ENCODE measurements around the gene CYFIP1. TPM values are rescaled to one million over a fixed set of nuclear protein-coding genes. Genes with fewer than 3 reads are reported as not detected.

Gene CYFIP1
- total and polyA plus RNA-seq, 2 of the 13 experiments (the other 11 are each of a cell fraction or from before 2014, with no cell fraction given) = 38.1 to 58.3 TPM

GRCh38 chr15:22947101-22948000 is 32.8 kb downstream of the CYFIP1 start:
- FAIRE-seq (no peak), DNase-seq (ENCODE audit: low spot score) (no peak)

More at GRCh38 chr15:22947101-22948000, 32.8 kb downstream of the CYFIP1 start:
- Histone ChIP-seq H3K27ac (ENCODE audit: extremely low read length, insufficient read depth, low read length) (no peak overlapping the region), H2AFZ (ENCODE audit: low read length) (no peak overlapping the region), H3K4me2 (ENCODE audit: low read depth, low read length) (no peak overlapping the region), H4K20me1 (ENCODE audit: insufficient read depth, low read length) (0 out of 2 replicates have a peak, but pooled peaks cover 10% of the 10 kb centered on the region), H3K9me3 (ENCODE audit: low read length) (no peaks in the 10 kb centered on the region), H3K79me2 (ENCODE audit: insufficient read depth, low read length) (peaks cover 39% of the 10 kb centered on the region), H3K36me3 (replicated peaks in 1 of 2; ENCODE audit: control insufficient read depth in 1 of 2, insufficient read depth in 2 of 2, low read length in 2 of 2) (peaks cover 12 to 30% of the 10 kb centered on the region in 2 experiments; a peak in 4 of 5 replicates), H3K27me3 (ENCODE audit: control insufficient read depth in 1 of 2, insufficient read depth in 2 of 2, low read length in 2 of 2) (no peaks in the 10 kb centered on the region), H3K4me1 (ENCODE audit: insufficient read depth, low read length) (peaks cover 18% of the 10 kb centered on the region), H3K9ac (ENCODE audit: insufficient read depth, low read depth, low read length) (no peak overlapping the region), H3K4me3 (replicated peaks in 1 of 3; ENCODE audit: insufficient read depth in 1 of 3, low read depth in 2 of 3, low read length in 3 of 3) (no peak overlapping the region)
- TF ChIP-seq, protein P1, sequence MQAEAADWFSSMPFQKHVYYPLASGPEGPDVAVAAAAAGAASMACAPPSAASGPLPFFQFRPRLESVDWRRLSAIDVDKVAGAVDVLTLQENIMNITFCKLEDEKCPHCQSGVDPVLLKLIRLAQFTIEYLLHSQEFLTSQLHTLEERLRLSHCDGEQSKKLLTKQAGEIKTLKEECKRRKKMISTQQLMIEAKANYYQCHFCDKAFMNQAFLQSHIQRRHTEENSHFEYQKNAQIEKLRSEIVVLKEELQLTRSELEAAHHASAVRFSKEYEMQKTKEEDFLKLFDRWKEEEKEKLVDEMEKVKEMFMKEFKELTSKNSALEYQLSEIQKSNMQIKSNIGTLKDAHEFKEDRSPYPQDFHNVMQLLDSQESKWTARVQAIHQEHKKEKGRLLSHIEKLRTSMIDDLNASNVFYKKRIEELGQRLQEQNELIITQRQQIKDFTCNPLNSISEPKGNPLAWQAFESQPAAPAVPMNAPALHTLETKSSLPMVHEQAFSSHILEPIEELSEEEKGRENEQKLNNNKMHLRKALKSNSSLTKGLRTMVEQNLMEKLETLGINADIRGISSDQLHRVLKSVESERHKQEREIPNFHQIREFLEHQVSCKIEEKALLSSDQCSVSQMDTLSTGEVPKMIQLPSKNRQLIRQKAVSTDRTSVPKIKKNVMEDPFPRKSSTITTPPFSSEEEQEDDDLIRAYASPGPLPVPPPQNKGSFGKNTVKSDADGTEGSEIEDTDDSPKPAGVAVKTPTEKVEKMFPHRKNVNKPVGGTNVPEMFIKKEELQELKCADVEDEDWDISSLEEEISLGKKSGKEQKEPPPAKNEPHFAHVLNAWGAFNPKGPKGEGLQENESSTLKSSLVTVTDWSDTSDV (CRISPR knock-in tag; IDR thresholded peaks at IDR 0.05) = no peak
- TF ChIP-seq, protein P2, sequence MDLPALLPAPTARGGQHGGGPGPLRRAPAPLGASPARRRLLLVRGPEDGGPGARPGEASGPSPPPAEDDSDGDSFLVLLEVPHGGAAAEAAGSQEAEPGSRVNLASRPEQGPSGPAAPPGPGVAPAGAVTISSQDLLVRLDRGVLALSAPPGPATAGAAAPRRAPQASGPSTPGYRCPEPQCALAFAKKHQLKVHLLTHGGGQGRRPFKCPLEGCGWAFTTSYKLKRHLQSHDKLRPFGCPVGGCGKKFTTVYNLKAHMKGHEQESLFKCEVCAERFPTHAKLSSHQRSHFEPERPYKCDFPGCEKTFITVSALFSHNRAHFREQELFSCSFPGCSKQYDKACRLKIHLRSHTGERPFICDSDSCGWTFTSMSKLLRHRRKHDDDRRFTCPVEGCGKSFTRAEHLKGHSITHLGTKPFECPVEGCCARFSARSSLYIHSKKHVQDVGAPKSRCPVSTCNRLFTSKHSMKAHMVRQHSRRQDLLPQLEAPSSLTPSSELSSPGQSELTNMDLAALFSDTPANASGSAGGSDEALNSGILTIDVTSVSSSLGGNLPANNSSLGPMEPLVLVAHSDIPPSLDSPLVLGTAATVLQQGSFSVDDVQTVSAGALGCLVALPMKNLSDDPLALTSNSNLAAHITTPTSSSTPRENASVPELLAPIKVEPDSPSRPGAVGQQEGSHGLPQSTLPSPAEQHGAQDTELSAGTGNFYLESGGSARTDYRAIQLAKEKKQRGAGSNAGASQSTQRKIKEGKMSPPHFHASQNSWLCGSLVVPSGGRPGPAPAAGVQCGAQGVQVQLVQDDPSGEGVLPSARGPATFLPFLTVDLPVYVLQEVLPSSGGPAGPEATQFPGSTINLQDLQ (CRISPR knock-in tag; IDR thresholded peaks at IDR 0.05) = no peak
- TF ChIP-seq ZNF639 (CRISPR knock-in tag; conservative IDR thresholded peaks at IDR 0.05) (no peak), FOSL2 (CRISPR knock-in tag; IDR thresholded peaks at IDR 0.05) (no peak), ZNF292 (CRISPR knock-in tag; IDR thresholded peaks at IDR 0.05; ENCODE audit: borderline replicate concordance, low read depth) (no peak), BRD4 (CRISPR knock-in tag; IDR thresholded peaks at IDR 0.05) (no peak), NONO (IDR thresholded peaks at IDR 0.05) (no peak), NONO (CRISPR knock-in tag; conservative IDR thresholded peaks at IDR 0.05) (no peak)
- TF ChIP-seq, protein P3, sequence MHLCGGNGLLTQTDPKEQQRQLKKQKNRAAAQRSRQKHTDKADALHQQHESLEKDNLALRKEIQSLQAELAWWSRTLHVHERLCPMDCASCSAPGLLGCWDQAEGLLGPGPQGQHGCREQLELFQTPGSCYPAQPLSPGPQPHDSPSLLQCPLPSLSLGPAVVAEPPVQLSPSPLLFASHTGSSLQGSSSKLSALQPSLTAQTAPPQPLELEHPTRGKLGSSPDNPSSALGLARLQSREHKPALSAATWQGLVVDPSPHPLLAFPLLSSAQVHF (CRISPR knock-in tag; IDR thresholded peaks at IDR 0.05) = no peak
- intact Hi-C loops (cut with micrococcal nuclease; ENCODE audit: unreplicated experiment) (no loop called here), in situ Hi-C loops (cut with HindIII; ENCODE audit: extremely low pct_ligation_motif_present, low pct_unique_long_range_greater_than_20kb) (no loop called here)
- 93% methylated on average over 13 of the region's 27 CpGs for WGBS (ENCODE audit: low lambda C conversion rate)
- no TSS peak for BruUV-seq (replicated peaks)
- ATAC-seq = no peak
- ChIA-PET POLR2A (no interaction called here), CTCF (ENCODE audit: low intra/inter-chr PET ratio, low total read pairs) (no interaction called here)
